HUES64 (cell line): ENCODE data around the gene GPRC5D.

Experiments
- H3K27ac ChIP-seq: 2 replicates; pipeline ENCODE4 v1.7.0; 2013; ENCODE audit warnings: low read depth, low read length, inconsistent platforms
- H3K27me3 ChIP-seq: 2 replicates; pipeline ENCODE4 v1.6.1; 2013; ENCODE audit warnings: mild to moderate bottlenecking, low read length; ENCODE audit not compliant: insufficient read depth
- H3K36me3 ChIP-seq: 2 replicates; pipeline ENCODE4 v1.6.1; 2013; ENCODE audit warnings: mild to moderate bottlenecking, low read length; ENCODE audit not compliant: insufficient read depth
- H3K4me1 ChIP-seq: 2 replicates; pipeline ENCODE4 v1.6.1; 2013; ENCODE audit warnings: mild to moderate bottlenecking, low read length, moderate library complexity; ENCODE audit not compliant: insufficient read depth
- H3K4me3 ChIP-seq: 2 replicates; pipeline ENCODE4 v1.5.1; 2013; ENCODE audit warnings: mild to moderate bottlenecking, low read length, moderate library complexity
- H3K9ac ChIP-seq: 2 replicates; pipeline ENCODE4 v1.6.1; 2013; ENCODE audit warnings: mild to moderate bottlenecking, low read depth, low read length
- H3K9me3 ChIP-seq: 2 replicates; pipeline ENCODE4 v1.6.1; 2013; ENCODE audit warnings: low read depth, low read length; ENCODE audit not compliant: insufficient read depth
- WGBS: fragments of 150-250, 120-280 bp; methylation state at CpG from one replicate; pipeline ENCODE4 v1.1.7; 2013; ENCODE audit warnings: missing lambda C conversion rate; 5-methylcytosine and 5-hydroxymethylcytosine counted together

GPRC5D gene

DNA sequence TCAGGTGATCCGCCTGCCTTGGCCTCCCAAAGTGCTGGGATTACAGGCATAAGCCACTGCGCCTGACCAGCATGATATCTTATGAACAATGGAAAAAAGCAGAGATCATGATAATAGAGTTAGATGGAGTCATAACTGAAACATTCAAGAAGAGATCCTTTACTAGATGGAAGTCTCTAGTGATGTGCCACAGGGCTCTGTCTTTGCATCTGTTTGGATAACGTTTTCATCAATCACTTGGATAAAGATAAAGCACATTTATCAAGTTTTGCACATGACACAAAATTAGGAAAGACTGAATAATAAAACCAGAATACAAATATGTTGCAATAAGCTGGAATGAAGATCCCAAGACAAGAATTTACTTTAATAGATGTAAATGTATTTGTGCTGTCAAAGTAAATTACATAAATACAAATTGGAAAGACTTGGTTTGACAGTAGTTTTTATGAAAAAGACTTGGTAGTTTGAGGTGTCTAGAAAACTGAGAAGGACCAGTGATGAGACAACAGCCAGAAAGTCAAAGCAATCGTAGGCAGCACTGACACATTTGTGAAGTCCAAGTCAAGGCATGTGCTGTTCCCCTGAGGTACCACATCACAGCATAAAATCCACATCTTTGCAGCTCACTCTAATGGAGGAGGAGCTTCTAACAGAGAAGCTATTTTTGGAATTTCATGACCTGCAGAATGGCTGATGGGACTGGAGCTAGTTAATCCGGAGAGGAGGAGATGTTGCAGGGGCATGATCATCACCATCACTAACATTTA lies 32.1 kb downstream of the GPRC5D start:
- no peaks in the 10 kb centered on the region for H3K27me3 ChIP-seq
- no peaks in the 10 kb centered on the region for H3K36me3 ChIP-seq
- H3K9me3 ChIP-seq: no peaks in the 10 kb centered on the region
- no peak overlapping the region for H3K4me3 ChIP-seq
- H3K4me1 ChIP-seq: 0 out of 2 replicates have a peak, but pooled peaks cover 3% of the 10 kb centered on the region
- H3K27ac ChIP-seq: no peak overlapping the region
- WGBS: 96% methylated on average over 4 of the region's 5 CpGs
- H3K9ac ChIP-seq: no peak overlapping the region

DNA sequence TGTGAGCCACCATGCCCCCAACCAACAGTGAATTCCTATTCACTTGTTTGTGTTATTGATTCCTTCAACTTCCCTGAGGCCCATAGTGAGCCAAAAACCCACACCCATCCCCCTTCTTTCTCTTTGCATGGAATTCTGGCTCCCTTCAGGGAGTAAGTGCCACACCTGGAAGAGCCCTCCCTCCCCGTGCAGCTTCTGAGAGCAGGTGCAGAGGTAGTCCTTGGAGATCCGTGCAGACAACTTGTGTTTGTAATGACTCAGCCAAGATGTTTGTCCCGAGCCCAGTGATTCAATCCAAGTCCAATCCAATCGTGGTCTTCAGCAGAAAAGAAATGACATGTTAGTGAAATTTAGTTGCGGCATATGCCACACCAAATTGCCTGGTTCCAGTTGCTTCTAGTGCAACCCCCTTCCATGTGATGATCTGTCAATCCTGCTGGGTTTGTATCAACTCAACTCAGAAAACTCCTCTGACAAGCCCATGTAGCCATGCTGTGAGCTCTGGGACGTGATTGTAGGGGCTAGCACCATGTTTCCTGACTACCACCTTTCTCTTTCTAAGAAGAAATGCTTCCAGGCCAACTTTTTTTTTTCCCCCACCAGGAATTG lies 33.1 kb downstream of the GPRC5D start:
- Histone ChIP-seq H3K27me3 (no peaks in the 10 kb centered on the region), H3K9ac (no peak overlapping the region), H3K9me3 (no peaks in the 10 kb centered on the region), H3K27ac (no peak overlapping the region), H3K4me3 (no peak overlapping the region), H3K36me3 (no peaks in the 10 kb centered on the region), H3K4me1 (0 out of 2 replicates have a peak, but pooled peaks cover 3% of the 10 kb centered on the region)
- WGBS: 86% methylated on average over 6 of the region's 6 CpGs

DNA sequence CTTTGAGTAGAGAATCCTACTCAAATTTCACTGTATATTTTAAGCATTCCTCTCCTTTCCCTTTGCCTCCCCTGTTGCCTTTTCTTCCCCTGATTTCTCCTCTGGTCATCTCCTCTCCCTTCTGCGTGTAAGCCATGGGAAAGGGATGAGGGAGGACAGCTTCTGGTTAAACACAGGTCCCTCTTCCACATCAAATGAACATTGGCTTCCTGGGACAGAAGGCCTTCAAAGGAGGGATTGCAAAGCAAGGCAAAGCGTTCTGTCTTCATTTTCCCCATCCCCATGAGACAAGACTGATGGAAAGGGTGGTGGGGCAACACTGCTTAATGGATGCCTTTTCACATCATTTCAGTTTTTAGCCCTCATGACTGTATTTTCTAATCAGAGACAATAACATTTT lies 34.5 kb downstream of the GPRC5D start:
- no peak overlapping the region for H3K9ac ChIP-seq
- 100% methylated on average over 2 of the region's 2 CpGs for WGBS
- H3K4me1 ChIP-seq: 0 out of 2 replicates have a peak, but pooled peaks cover 3% of the 10 kb centered on the region
- H3K27ac ChIP-seq: no peak overlapping the region
- H3K36me3 ChIP-seq: no peaks in the 10 kb centered on the region
- no peak overlapping the region for H3K4me3 ChIP-seq
- no peaks in the 10 kb centered on the region for H3K27me3 ChIP-seq
- no peaks in the 10 kb centered on the region for H3K9me3 ChIP-seq

DNA sequence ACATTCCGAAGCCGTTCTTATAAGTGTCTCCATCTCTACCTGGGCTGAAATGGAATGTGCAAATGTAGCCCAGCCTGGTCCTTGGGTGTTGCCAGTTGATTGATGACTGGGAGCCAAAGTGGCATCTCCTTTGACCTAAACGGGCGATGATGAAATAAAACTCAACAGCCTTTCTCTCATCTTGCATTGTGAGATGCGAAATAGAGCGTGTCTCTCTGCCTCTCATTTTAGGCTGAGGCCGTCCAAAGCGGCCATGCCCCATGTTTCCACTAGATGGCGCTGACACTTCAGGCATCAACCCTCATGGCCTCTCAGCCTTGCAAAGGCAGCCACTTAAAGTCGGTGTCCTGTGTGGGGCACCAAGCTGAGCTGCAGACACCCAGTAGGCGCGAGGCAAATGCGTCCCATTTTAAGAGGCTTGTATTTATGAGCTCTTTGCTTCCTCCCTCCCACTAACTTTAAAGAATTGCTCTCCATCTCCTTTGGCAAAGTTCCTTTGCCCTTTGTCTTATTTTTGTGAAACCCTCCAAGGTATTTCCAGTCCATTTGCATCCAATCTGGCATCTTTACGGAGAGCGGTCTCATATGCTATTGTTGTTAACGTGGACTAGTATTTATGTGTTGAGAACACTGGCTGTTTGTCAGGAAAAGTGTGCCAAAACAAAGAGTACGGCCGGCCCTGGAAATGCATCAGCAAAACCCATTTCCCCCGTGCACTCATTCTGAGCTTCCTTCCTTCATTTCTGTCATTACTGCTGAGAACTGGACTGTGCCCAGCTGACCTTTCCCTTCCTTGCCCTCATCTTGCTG lies 35.6 kb downstream of the GPRC5D start:
- H3K4me1 ChIP-seq: 0 out of 2 replicates have a peak, but pooled peaks cover 3% of the 10 kb centered on the region
- WGBS: 41% methylated on average over 19 of the region's 19 CpGs
- H3K9ac ChIP-seq: no peak overlapping the region
- no peaks in the 10 kb centered on the region for H3K36me3 ChIP-seq
- no peak overlapping the region for H3K4me3 ChIP-seq
- no peaks in the 10 kb centered on the region for H3K9me3 ChIP-seq
- no peak overlapping the region for H3K27ac ChIP-seq
- no peaks in the 10 kb centered on the region for H3K27me3 ChIP-seq

DNA sequence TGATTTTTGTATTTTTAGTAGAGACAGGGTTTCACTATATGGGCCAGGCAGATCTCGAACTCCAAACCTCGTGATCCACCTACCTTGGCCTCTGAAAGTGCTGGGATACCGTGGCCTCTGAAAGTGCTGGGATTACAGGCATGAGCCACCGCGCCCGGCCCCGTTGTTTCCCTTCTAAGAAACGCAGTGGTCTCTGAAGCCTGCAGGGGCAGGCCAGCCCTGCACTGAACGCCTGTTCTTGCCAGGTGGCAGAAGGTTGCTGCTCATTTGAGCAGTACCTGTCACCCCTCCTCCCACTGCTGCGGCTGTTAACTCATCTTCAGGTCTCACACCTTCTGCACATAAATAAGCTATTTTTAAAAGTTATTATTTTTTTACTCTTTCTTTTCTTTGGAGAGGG lies 36.3 kb downstream of the GPRC5D start:
- Histone ChIP-seq H3K9ac (no peak overlapping the region), H3K36me3 (no peaks in the 10 kb centered on the region), H3K4me3 (no peak overlapping the region), H3K4me1 (0 out of 2 replicates have a peak, but pooled peaks cover 3% of the 10 kb centered on the region), H3K27me3 (no peaks in the 10 kb centered on the region), H3K9me3 (no peaks in the 10 kb centered on the region), H3K27ac (no peak overlapping the region)
- WGBS: 78% methylated on average over 10 of the region's 10 CpGs

DNA sequence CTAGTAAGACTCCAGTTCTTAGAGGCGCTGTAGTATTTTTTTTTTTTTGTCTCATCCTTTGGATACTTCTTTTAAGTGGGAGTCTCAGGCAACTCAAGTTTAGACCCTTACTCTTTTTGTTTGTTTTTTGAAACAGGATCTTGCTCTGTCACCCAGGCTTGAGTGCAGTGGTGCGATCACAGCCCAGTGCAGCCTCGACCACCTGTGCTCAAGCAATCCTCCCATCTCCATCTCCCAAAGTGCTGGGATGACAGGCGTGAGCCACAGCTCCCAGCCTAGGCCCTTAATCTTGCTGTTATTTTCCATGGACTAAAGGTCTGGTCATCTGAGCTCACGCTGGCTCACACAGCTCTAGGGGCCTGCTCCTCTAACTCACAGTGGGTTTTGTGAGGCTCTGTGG lies 39.3 kb downstream of the GPRC5D start:
- Histone ChIP-seq H3K36me3 (no peaks in the 10 kb centered on the region), H3K9ac (no peak overlapping the region), H3K27me3 (no peaks in the 10 kb centered on the region), H3K4me1 (0 out of 2 replicates have a peak, but pooled peaks cover 3% of the 10 kb centered on the region), H3K4me3 (no peak overlapping the region), H3K9me3 (no peaks in the 10 kb centered on the region), H3K27ac (no peak overlapping the region)
- 93% methylated on average over 5 of the region's 5 CpGs for WGBS

DNA sequence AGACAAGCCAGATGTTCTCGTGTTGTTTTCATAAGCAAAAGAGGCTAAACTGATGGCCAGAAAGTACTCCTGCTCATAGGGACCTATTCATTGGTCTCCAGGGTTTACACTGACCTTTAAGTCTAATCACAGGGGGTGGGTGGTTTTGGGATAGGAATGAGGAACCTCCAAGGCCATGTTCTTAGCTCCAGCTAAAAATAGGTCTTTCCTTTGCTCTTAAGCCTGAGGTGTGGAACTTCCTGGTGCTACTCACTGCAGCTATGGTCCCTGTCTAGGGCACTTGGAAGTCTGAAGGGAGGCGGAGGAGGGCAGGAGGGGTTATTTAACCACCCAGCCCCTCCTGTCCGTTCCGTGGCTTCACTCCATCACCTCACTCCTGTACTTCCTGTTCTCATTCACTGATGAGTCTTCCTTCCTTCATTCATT lies 42.0 kb downstream of the GPRC5D start:
- Histone ChIP-seq H3K36me3 (no peaks in the 10 kb centered on the region), H3K4me3 (no peak overlapping the region), H3K9ac (no peak overlapping the region), H3K27me3 (no peaks in the 10 kb centered on the region), H3K4me1 (no peaks in the 10 kb centered on the region), H3K9me3 (no peaks in the 10 kb centered on the region), H3K27ac (no peak overlapping the region)
- WGBS: 86% methylated on average over 4 of the region's 4 CpGs

DNA sequence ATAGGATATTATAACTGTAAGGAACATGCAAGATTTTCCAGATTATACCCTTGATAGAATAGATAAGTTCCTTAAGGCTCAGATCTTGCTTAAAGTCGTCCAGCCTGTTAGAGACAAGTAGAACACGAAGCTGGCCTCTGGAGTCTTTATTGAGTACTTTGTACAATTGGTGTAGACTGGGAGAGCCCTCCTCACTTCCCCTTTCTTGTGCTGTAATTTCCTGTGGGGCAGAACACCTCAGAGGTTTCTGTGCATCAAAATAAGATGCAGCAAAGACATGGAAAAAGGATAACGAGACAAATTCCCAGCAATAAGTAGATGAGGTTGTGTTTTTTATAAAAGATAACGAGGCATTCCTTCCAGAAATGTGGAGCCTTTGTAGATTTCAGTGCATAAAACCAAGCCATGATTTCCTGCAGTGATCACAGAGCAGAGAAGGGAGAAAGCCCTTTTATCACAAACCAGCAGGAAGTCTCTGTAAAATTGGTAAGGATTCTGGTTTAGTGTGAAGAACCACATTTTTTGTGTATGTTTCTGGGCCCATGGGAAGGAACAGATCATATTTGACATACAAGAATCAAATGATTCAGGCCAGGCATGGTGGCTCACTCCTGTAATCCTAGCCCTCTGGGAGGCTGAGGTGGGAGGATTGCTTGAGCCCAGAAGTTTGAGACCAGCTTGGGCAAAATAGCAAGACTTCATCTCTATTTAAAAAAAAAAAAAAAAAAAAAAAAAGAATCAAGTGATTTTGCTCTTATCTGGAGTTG lies 42.6 kb downstream of the GPRC5D start:
- Histone ChIP-seq H3K9me3 (no peaks in the 10 kb centered on the region), H3K36me3 (no peaks in the 10 kb centered on the region), H3K9ac (no peak overlapping the region), H3K27ac (no peak overlapping the region), H3K4me1 (no peaks in the 10 kb centered on the region), H3K27me3 (no peaks in the 10 kb centered on the region), H3K4me3 (no peak overlapping the region)
- WGBS: 88% methylated on average over 4 of the region's 4 CpGs

DNA sequence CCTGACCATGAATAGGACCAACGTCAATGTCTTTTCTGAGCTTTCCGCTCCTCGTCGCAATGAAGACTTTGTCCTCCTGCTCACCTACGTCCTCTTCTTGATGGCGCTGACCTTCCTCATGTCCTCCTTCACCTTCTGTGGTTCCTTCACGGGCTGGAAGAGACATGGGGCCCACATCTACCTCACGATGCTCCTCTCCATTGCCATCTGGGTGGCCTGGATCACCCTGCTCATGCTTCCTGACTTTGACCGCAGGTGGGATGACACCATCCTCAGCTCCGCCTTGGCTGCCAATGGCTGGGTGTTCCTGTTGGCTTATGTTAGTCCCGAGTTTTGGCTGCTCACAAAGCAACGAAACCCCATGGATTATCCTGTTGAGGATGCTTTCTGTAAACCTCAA lies 43.3 kb downstream of the GPRC5D start:
- H3K4me1 ChIP-seq: no peaks in the 10 kb centered on the region
- WGBS: 96% methylated on average over 12 of the region's 12 CpGs
- no peak overlapping the region for H3K9ac ChIP-seq
- H3K36me3 ChIP-seq: no peaks in the 10 kb centered on the region
- H3K27ac ChIP-seq: no peak overlapping the region
- H3K4me3 ChIP-seq: no peak overlapping the region
- H3K27me3 ChIP-seq: no peaks in the 10 kb centered on the region
- no peaks in the 10 kb centered on the region for H3K9me3 ChIP-seq

DNA sequence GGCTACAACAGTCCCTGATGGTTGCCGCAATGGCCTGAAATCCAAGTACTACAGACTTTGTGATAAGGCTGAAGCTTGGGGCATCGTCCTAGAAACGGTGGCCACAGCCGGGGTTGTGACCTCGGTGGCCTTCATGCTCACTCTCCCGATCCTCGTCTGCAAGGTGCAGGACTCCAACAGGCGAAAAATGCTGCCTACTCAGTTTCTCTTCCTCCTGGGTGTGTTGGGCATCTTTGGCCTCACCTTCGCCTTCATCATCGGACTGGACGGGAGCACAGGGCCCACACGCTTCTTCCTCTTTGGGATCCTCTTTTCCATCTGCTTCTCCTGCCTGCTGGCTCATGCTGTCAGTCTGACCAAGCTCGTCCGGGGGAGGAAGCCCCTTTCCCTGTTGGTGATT lies 43.7 kb downstream of the GPRC5D start:
- no peak overlapping the region for H3K4me3 ChIP-seq
- H3K27me3 ChIP-seq: no peaks in the 10 kb centered on the region
- no peak overlapping the region for H3K27ac ChIP-seq
- no peaks in the 10 kb centered on the region for H3K36me3 ChIP-seq
- H3K4me1 ChIP-seq: no peaks in the 10 kb centered on the region
- WGBS: 91% methylated on average over 14 of the region's 14 CpGs
- H3K9ac ChIP-seq: no peak overlapping the region
- H3K9me3 ChIP-seq: no peaks in the 10 kb centered on the region
